HepG2 (cell line): ENCODE measurements around the gene PDS5B.

ENCODE experiments used
- AFF4 ChIP-seq: sonication (generic); formaldehyde crosslinking; IDR thresholded peaks from 2 replicates; pipeline ENCODE4 v1.4.0; 2020; ENCODE audit warnings: missing genetic modification reagents
- CTCF ChIP-seq: sonication (generic); formaldehyde crosslinking; IDR thresholded peaks from 2 replicates; pipeline ENCODE4 v1.5.0; 2020; ENCODE audit warnings: mild to moderate bottlenecking, missing genetic modification reagents, moderate library complexity
- FOXJ3 ChIP-seq: sonication (generic); formaldehyde crosslinking; IDR thresholded peaks from 2 replicates; pipeline ENCODE4 v1.4.0; 2020; ENCODE audit warnings: missing genetic modification reagents, mild to moderate bottlenecking, borderline replicate concordance
- FOXK1 ChIP-seq: sonication (generic); formaldehyde crosslinking; IDR thresholded peaks from 2 replicates; pipeline ENCODE4 v1.4.0; 2020; ENCODE audit warnings: low read depth, missing genetic modification reagents, borderline replicate concordance
- MAZ ChIP-seq, 2 experiments: sonication (generic) in 1 of 2; formaldehyde crosslinking in 1 of 2; IDR thresholded peaks; 2 replicates each; pipeline versions ENCODE4 v1.5.0 to v1.6.1; 2012 to 2020; ENCODE audit warnings: low read depth in 2 of 2, mild to moderate bottlenecking in 2 of 2, borderline replicate concordance in 1 of 2, improper control_type of control experiment in 1 of 2, low read length in 1 of 2, missing genetic modification reagents in 1 of 2, moderate library complexity in 1 of 2
- NCOA1 ChIP-seq: sonication (generic); formaldehyde crosslinking; IDR thresholded peaks from 2 replicates; pipeline ENCODE4 v1.9.0; 2021; ENCODE audit warnings: missing genetic modification reagents
- POLR2A ChIP-seq, 2 experiments: IDR thresholded peaks; 2 replicates each; pipeline ENCODE4 v1.6.1; 2011; ENCODE audit warnings: low read depth in 2 of 2, low read length in 2 of 2, mild to moderate bottlenecking in 1 of 2, moderate library complexity in 1 of 2; ENCODE audit not compliant: insufficient read depth in 1 of 2
- POLR2AphosphoS5 ChIP-seq: IDR thresholded peaks from 2 replicates; pipeline ENCODE4 v1.6.1; 2012; ENCODE audit warnings: low read depth, low read length
- SKI ChIP-seq: fragments of 450-650 bp; IDR thresholded peaks from one replicate; pipeline ENCODE4 v1.6.1; 2018; ENCODE audit warnings: mild to moderate bottlenecking; ENCODE audit not compliant: partially characterized antibody
- TRIM22 ChIP-seq: fragments of 450-650 bp; IDR thresholded peaks from 2 replicates; pipeline ENCODE4 v1.6.1; 2017
- ZNF513 ChIP-seq: sonication (generic); formaldehyde crosslinking; conservative IDR thresholded peaks from 2 replicates; pipeline ENCODE4 v1.5.0; 2020; ENCODE audit warnings: missing genetic modification reagents
- ZNF670 ChIP-seq: sonication (generic); formaldehyde crosslinking; IDR thresholded peaks from 2 replicates; pipeline ENCODE4 v1.8.0; 2022; ENCODE audit warnings: mild to moderate bottlenecking, missing genetic modification reagents, borderline replicate concordance
- ZNF770 ChIP-seq: sonication (generic); formaldehyde crosslinking; IDR thresholded peaks from 2 replicates; pipeline ENCODE4 v1.5.0; 2020; ENCODE audit warnings: mild to moderate bottlenecking, missing genetic modification reagents

- TF ChIP-seq POLR2A (IDR thresholded peaks at IDR 0.05; ENCODE audit: insufficient read depth in 1 of 2, low read depth in 2 of 2, low read length in 2 of 2) (no peak), MAZ (IDR thresholded peaks at IDR 0.05; ENCODE audit: borderline replicate concordance, low read depth, low read length) (no peak), MAZ (CRISPR knock-in tag; IDR thresholded peaks at IDR 0.05; ENCODE audit: low read depth) (no peak), ZNF513 (CRISPR knock-in tag) (no peak), FOXJ3 (no peak), SKI (no peak), CTCF (no peak), ZNF770 (CRISPR knock-in tag) (no peak), NCOA1 (CRISPR knock-in tag) (no peak), POLR2AphosphoS5 (no peak), ZNF670 (no peak), TRIM22 (no peak), AFF4 (no peak), FOXK1 (CRISPR knock-in tag) (no peak)
Measured at GRCh38 chr13:32638739-32639138, 52.5 kb downstream of the PDS5B start.
